ENCODE measurements around the gene HHATL. TPM values are rescaled to one million over a fixed set of nuclear protein-coding genes. Genes with fewer than 3 reads are reported as not detected.

HHATL gene
- total and polyA plus RNA-seq, 10 of the 15 experiments (the other 5 are each of a cell fraction or from before 2014, with no cell fraction given): not detected

- Histone ChIP-seq H3K27me3 (replicated peaks in 1 of 2; ENCODE audit: control insufficient read depth in 2 of 2, insufficient read depth in 2 of 2, low read length in 1 of 2) (no peaks in the 10 kb centered on the region), H3K27ac (ENCODE audit: control insufficient read depth, insufficient read depth) (no peak overlapping the region), H3K4me1 (ENCODE audit: control insufficient read depth, insufficient read depth, low read length) (no peaks in the 10 kb centered on the region), H4K20me1 (ENCODE audit: control insufficient read depth, insufficient read depth) (no peaks in the 10 kb centered on the region), H3K79me2 (ENCODE audit: control insufficient read depth, insufficient read depth, low read length) (no peaks in the 10 kb centered on the region), H3K36me3 (ENCODE audit: control insufficient read depth in 2 of 2, insufficient read depth in 2 of 2, low read length in 1 of 2) (no peaks in the 10 kb centered on the region), H3K4me3 (no peak overlapping the region), H3K9ac (ENCODE audit: control insufficient read depth, insufficient read depth, low read length) (no peak overlapping the region), H3K4me2 (ENCODE audit: control insufficient read depth, insufficient read depth) (no peak overlapping the region), H2AFZ (ENCODE audit: control insufficient read depth, low read depth, low read length) (no peak overlapping the region), H3K9me3 (replicated peaks; ENCODE audit: control insufficient read depth, insufficient read depth, low read length) (no peaks in the 10 kb centered on the region; the same call in 1 of the 3 replicates)
- no TSS peak for BruUV-seq (replicated peaks)
- TF ChIP-seq HDAC2 (IDR thresholded peaks at IDR 0.05) (no peak), KDM1A (IDR thresholded peaks at IDR 0.05; ENCODE audit: borderline replicate concordance) (no peak), ASH2L (IDR thresholded peaks at IDR 0.05; ENCODE audit: borderline replicate concordance, low read depth) (no peak), RFX5 (IDR thresholded peaks at IDR 0.05; ENCODE audit: low read depth, low read length) (no peak), IKZF2 (IDR thresholded peaks at IDR 0.05) (no peak), IRF5 (IDR thresholded peaks at IDR 0.05; ENCODE audit: borderline replicate concordance) (no peak)
- in situ Hi-C loops (cut with MboI) (no loop called here), intact Hi-C loops (cut with micrococcal nuclease; ENCODE audit: unreplicated experiment) (no loop called here)
- ChIA-PET SMC1A (ENCODE audit: uncharacterized antibody, unreplicated experiment) (no interaction called here), POLR2A (no interaction called here), CTCF (no interaction called here), RAD21 (ENCODE audit: unreplicated experiment) (no interaction called here)
- 53% methylated on average over 2 of the region's 2 CpGs for WGBS (ENCODE audit: insufficient coverage, insufficient replicate concordance, low lambda C conversion rate, missing lambda C conversion rate)
- no peak for ATAC-seq
- FAIRE-seq: no peak
- no peak for DNase-seq (ENCODE audit: low read depth, low spot score)
Measured at GRCh38 chr3:42675909-42676308, 26.7 kb downstream of the HHATL start.

GRCh38 chr3:42674146-42674545 is 28.5 kb downstream of the HHATL start:
- no peak for TF ChIP-seq ATF2 (IDR thresholded peaks at IDR 0.05; ENCODE audit: low read length)
- TF ChIP-seq ZNF384 (IDR thresholded peaks at IDR 0.05; ENCODE audit: borderline replicate concordance, low read depth, low read length): no peak
- TF ChIP-seq SMC3 (IDR thresholded peaks at IDR 0.05; ENCODE audit: borderline replicate concordance, low read length): no peak
- TF ChIP-seq SIX5 (IDR thresholded peaks at IDR 0.05; ENCODE audit: low read depth, low read length, severe bottlenecking): no peak
- no peak for TF ChIP-seq IKZF2 (IDR thresholded peaks at IDR 0.05)
- TF ChIP-seq MAX (IDR thresholded peaks at IDR 0.05; ENCODE audit: low read depth, low read length): no peak
- TF ChIP-seq GABPA (IDR thresholded peaks at IDR 0.05; ENCODE audit: low read depth): no peak
- no peak for TF ChIP-seq JUNB (IDR thresholded peaks at IDR 0.05)
- no peak for FAIRE-seq
- Histone ChIP-seq H3K4me1 (ENCODE audit: control insufficient read depth, insufficient read depth, low read length) (no peaks in the 10 kb centered on the region), H3K4me3 (no peak overlapping the region), H3K4me2 (ENCODE audit: control insufficient read depth, insufficient read depth) (no peak overlapping the region), H3K36me3 (ENCODE audit: control insufficient read depth in 2 of 2, insufficient read depth in 2 of 2, low read length in 1 of 2) (no peaks in the 10 kb centered on the region), H2AFZ (ENCODE audit: control insufficient read depth, low read depth, low read length) (no peak overlapping the region), H4K20me1 (ENCODE audit: control insufficient read depth, insufficient read depth) (no peaks in the 10 kb centered on the region), H3K9ac (ENCODE audit: control insufficient read depth, insufficient read depth, low read length) (no peak overlapping the region), H3K9me3 (replicated peaks; ENCODE audit: control insufficient read depth, insufficient read depth, low read length) (no peaks in the 10 kb centered on the region; the same call in 1 of the 3 replicates), H3K79me2 (ENCODE audit: control insufficient read depth, insufficient read depth, low read length) (no peaks in the 10 kb centered on the region), H3K27ac (ENCODE audit: control insufficient read depth, insufficient read depth) (no peak overlapping the region), H3K27me3 (replicated peaks in 1 of 2; ENCODE audit: control insufficient read depth in 2 of 2, insufficient read depth in 2 of 2, low read length in 1 of 2) (no peaks in the 10 kb centered on the region)
- WGBS (ENCODE audit: insufficient coverage, insufficient replicate concordance, low lambda C conversion rate, missing lambda C conversion rate): 7% methylated on average over 3 of the region's 3 CpGs
- no peak for DNase-seq (ENCODE audit: low read depth, low spot score)
- ChIA-PET SMC1A (ENCODE audit: uncharacterized antibody, unreplicated experiment) (no interaction called here), CTCF (no interaction called here), RAD21 (ENCODE audit: unreplicated experiment) (no interaction called here), POLR2A (interaction anchor here (0.5 kb wide), 1 partner anchor 111 kb away, joined by 3 read pairs; no protein-coding TSS in a partner anchor)
- in situ Hi-C loops (cut with MboI): no loop called here
- BruUV-seq (replicated peaks): no TSS peak
- no peak for ATAC-seq
- intact Hi-C loops (cut with micrococcal nuclease; ENCODE audit: unreplicated experiment): no loop called here
